Measurements from ENCODE around the gene DNAH2. TPM values are rescaled to one million over a fixed set of nuclear protein-coding genes. Genes with fewer than 3 reads are reported as not detected.

Gene DNAH2
- total and polyA plus RNA-seq, 2 of the 8 experiments (the other 6 are each of a cell fraction or from before 2014, with no cell fraction given), result 0.13 to 0.18 TPM

DNA sequence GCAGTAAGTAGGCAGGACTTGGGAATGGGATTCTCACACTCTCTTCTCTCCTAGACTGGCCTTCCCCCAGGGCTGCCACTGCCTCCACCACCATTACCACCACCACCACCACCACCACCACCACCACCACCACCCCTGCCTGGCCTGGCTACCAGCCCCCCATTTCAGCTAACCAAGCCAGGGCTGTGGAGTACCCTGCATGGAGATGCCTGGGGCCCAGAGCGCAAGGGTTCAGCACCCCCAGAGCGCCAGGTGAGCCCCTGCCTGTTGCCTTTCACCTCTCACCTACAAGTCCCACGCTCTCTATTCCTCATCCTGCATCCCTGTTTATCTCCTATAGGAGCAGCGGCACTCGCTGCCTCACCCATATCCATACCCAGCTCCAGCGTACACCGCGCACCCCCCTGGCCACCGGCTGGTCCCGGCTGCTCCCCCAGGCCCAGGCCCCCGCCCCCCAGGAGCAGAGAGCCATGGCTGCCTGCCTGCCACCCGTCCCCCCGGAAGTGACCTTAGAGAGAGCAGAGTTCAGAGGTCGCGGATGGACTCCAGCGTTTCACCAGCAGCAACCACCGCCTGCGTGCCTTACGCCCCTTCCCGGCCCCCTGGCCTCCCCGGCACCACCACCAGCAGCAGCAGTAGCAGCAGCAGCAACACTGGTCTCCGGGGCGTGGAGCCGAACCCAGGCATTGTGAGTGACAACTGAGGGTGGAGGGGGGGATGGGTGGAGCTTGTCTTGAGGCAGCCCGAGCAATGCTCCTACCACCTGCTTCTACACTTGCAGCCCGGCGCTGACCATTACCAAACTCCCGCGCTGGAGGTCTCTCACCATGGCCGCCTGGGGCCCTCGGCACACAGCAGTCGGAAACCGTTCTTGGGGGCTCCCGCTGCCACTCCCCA is 129.5 kb downstream of the DNAH2 start (continued):
- TF ChIP-seq, protein P1, sequence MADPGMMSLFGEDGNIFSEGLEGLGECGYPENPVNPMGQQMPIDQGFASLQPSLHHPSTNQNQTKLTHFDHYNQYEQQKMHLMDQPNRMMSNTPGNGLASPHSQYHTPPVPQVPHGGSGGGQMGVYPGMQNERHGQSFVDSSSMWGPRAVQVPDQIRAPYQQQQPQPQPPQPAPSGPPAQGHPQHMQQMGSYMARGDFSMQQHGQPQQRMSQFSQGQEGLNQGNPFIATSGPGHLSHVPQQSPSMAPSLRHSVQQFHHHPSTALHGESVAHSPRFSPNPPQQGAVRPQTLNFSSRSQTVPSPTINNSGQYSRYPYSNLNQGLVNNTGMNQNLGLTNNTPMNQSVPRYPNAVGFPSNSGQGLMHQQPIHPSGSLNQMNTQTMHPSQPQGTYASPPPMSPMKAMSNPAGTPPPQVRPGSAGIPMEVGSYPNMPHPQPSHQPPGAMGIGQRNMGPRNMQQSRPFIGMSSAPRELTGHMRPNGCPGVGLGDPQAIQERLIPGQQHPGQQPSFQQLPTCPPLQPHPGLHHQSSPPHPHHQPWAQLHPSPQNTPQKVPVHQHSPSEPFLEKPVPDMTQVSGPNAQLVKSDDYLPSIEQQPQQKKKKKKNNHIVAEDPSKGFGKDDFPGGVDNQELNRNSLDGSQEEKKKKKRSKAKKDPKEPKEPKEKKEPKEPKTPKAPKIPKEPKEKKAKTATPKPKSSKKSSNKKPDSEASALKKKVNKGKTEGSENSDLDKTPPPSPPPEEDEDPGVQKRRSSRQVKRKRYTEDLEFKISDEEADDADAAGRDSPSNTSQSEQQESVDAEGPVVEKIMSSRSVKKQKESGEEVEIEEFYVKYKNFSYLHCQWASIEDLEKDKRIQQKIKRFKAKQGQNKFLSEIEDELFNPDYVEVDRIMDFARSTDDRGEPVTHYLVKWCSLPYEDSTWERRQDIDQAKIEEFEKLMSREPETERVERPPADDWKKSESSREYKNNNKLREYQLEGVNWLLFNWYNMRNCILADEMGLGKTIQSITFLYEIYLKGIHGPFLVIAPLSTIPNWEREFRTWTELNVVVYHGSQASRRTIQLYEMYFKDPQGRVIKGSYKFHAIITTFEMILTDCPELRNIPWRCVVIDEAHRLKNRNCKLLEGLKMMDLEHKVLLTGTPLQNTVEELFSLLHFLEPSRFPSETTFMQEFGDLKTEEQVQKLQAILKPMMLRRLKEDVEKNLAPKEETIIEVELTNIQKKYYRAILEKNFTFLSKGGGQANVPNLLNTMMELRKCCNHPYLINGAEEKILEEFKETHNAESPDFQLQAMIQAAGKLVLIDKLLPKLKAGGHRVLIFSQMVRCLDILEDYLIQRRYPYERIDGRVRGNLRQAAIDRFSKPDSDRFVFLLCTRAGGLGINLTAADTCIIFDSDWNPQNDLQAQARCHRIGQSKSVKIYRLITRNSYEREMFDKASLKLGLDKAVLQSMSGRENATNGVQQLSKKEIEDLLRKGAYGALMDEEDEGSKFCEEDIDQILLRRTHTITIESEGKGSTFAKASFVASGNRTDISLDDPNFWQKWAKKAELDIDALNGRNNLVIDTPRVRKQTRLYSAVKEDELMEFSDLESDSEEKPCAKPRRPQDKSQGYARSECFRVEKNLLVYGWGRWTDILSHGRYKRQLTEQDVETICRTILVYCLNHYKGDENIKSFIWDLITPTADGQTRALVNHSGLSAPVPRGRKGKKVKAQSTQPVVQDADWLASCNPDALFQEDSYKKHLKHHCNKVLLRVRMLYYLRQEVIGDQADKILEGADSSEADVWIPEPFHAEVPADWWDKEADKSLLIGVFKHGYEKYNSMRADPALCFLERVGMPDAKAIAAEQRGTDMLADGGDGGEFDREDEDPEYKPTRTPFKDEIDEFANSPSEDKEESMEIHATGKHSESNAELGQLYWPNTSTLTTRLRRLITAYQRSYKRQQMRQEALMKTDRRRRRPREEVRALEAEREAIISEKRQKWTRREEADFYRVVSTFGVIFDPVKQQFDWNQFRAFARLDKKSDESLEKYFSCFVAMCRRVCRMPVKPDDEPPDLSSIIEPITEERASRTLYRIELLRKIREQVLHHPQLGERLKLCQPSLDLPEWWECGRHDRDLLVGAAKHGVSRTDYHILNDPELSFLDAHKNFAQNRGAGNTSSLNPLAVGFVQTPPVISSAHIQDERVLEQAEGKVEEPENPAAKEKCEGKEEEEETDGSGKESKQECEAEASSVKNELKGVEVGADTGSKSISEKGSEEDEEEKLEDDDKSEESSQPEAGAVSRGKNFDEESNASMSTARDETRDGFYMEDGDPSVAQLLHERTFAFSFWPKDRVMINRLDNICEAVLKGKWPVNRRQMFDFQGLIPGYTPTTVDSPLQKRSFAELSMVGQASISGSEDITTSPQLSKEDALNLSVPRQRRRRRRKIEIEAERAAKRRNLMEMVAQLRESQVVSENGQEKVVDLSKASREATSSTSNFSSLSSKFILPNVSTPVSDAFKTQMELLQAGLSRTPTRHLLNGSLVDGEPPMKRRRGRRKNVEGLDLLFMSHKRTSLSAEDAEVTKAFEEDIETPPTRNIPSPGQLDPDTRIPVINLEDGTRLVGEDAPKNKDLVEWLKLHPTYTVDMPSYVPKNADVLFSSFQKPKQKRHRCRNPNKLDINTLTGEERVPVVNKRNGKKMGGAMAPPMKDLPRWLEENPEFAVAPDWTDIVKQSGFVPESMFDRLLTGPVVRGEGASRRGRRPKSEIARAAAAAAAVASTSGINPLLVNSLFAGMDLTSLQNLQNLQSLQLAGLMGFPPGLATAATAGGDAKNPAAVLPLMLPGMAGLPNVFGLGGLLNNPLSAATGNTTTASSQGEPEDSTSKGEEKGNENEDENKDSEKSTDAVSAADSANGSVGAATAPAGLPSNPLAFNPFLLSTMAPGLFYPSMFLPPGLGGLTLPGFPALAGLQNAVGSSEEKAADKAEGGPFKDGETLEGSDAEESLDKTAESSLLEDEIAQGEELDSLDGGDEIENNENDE (IDR thresholded peaks at IDR 0.05; ENCODE audit: insufficient replicate concordance, low read length), result no peak
- no peak for TF ChIP-seq TEAD4 (IDR thresholded peaks at IDR 0.05; ENCODE audit: low read depth, low read length)
- no peak for TF ChIP-seq BACH1 (IDR thresholded peaks at IDR 0.05; ENCODE audit: low read length)
- TF ChIP-seq, protein P2, sequence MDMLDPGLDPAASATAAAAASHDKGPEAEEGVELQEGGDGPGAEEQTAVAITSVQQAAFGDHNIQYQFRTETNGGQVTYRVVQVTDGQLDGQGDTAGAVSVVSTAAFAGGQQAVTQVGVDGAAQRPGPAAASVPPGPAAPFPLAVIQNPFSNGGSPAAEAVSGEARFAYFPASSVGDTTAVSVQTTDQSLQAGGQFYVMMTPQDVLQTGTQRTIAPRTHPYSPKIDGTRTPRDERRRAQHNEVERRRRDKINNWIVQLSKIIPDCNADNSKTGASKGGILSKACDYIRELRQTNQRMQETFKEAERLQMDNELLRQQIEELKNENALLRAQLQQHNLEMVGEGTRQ (IDR thresholded peaks at IDR 0.05; ENCODE audit: low read length), result no peak
- no peak for TF ChIP-seq CREB1 (IDR thresholded peaks at IDR 0.05)
- no peak for TF ChIP-seq RFX5 (IDR thresholded peaks at IDR 0.05; ENCODE audit: borderline replicate concordance, low read depth, low read length)
- TF ChIP-seq CTBP2 (IDR thresholded peaks at IDR 0.05; ENCODE audit: borderline replicate concordance, insufficient read depth, insufficient read length, low read length), result no peak
- no peak for TF ChIP-seq TAF7 (optimal IDR thresholded peaks at IDR 0.05; ENCODE audit: borderline replicate concordance, low read depth, low read length)
